Body of pancreas (tissue), 4 donors: ENCODE data around the gene COL24A1. TPM values are rescaled to one million over a fixed set of nuclear protein-coding genes. Genes with fewer than 3 reads are reported as not detected.
"Not testable (repeated sequence)": the region's sequence is repeated elsewhere in the genome, so short reads cannot be mapped to it uniquely, and the experiment has no call there.

Experiments used
- ATAC-seq: fragments of 150-250 bp; one replicate; pipeline ENCODE4 v1.9.1; 2016
- DNase-seq, 4 donors: peaks; one replicate each; pipeline ENCODE4 v3.0.0-alpha.2; 2019
- H3K27ac ChIP-seq, 4 donors: fragments of 200-600 bp; sonication (generic); 1 replicate in 3 of 4; 2 replicates in 1 of 4; pipeline versions ENCODE4 v1.5.1 to v1.6.1; 2016 to 2019; ENCODE audit warnings: mild to moderate bottlenecking in 1 of 4, mixed read lengths in 1 of 4, moderate library complexity in 1 of 4
- H3K27me3 ChIP-seq, 2 donors: fragments of 200-600 bp; sonication (generic); one replicate each; pipeline ENCODE4 v1.6.0; 2016; ENCODE audit warnings: mild to moderate bottlenecking in 1 of 2
- H3K36me3 ChIP-seq, 2 donors: fragments of 200-600 bp; sonication (generic); replicated peaks in 1 of 2; 2 replicates each; pipeline ENCODE4 v1.5.1; 2016; ENCODE audit warnings: low read depth in 2 of 2; ENCODE audit not compliant: insufficient read depth in 1 of 2
- H3K4me1 ChIP-seq: fragments of 200-600 bp; sonication (generic); one replicate; pipeline ENCODE4 v1.6.0; 2016
- H3K4me3 ChIP-seq, 2 donors: fragments of 200-600 bp; sonication (generic); 1 replicate in 1 of 2; 2 replicates in 1 of 2; pipeline ENCODE4 v1.5.1; 2016 to 2019
- H3K9me3 ChIP-seq, 3 donors: fragments of 200-600 bp; sonication (generic); 1 replicate in 2 of 3; 2 replicates in 1 of 3; pipeline ENCODE4 v1.5.1; 2016
- POLR2A ChIP-seq, 3 donors: fragments of 450-650 bp; IDR thresholded peaks; one replicate each; pipeline ENCODE4 v1.6.1; 2016; ENCODE audit warnings: antibody characterized with exemption in 3 of 3, mild to moderate bottlenecking in 2 of 3
- WGBS, 2 donors: methylation state at CpG; one replicate each; pipeline ENCODE4 v1.1.5; 2017; 5-methylcytosine and 5-hydroxymethylcytosine counted together
- intact Hi-C: fragments of 100-400 bp; cut with DNase I; formaldehyde crosslinking; loops from one replicate; pipeline ENCODE4 v1.15.1; 2023
- total RNA-seq, 2 donors: library from RNA; depleted of rRNA; stranded (reverse); fragments of >200 nt; gene quantifications; one replicate each; pipeline ENCODE4 v1.1.0, GENCODE V29; 2016
- TF ChIP-seq, protein P1 (sequence below), 7 experiments: fragments of 450-650 bp in 4 of 7; fragments of 200-600 bp in 3 of 7; sonication (generic) in 3 of 7; IDR thresholded peaks; one replicate each; pipeline ENCODE4 v1.5.1; 2016 to 2019; ENCODE audit warnings: antibody characterized with exemption in 7 of 7

The COL24A1 gene
- total RNA-seq, 2 donors from 2014 or later, result under 0.01 TPM; not detected in 1

- intact Hi-C loops, result no loop called here
- H3K4me1 ChIP-seq, result no peaks in the 10 kb centered on the region
- H3K27me3 ChIP-seq, result no peaks in the 10 kb centered on the region
- no peaks in the 10 kb centered on the region for H3K36me3 ChIP-seq
- no peak overlapping the region for H3K4me3 ChIP-seq
- ATAC-seq, result no peak
- no peak for TF ChIP-seq POLR2A (IDR thresholded peaks at IDR 0.05)
- TF ChIP-seq, protein P1, sequence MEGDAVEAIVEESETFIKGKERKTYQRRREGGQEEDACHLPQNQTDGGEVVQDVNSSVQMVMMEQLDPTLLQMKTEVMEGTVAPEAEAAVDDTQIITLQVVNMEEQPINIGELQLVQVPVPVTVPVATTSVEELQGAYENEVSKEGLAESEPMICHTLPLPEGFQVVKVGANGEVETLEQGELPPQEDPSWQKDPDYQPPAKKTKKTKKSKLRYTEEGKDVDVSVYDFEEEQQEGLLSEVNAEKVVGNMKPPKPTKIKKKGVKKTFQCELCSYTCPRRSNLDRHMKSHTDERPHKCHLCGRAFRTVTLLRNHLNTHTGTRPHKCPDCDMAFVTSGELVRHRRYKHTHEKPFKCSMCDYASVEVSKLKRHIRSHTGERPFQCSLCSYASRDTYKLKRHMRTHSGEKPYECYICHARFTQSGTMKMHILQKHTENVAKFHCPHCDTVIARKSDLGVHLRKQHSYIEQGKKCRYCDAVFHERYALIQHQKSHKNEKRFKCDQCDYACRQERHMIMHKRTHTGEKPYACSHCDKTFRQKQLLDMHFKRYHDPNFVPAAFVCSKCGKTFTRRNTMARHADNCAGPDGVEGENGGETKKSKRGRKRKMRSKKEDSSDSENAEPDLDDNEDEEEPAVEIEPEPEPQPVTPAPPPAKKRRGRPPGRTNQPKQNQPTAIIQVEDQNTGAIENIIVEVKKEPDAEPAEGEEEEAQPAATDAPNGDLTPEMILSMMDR (IDR thresholded peaks at IDR 0.05), result no peak
- whole genome bisulfite sequencing, 2 donors, result 49 to 65% methylated on average over 2 of the region's 2 CpGs
- no peak overlapping the region for H3K27ac ChIP-seq
- DNase-seq, result no peak
- no peaks in the 10 kb centered on the region for H3K9me3 ChIP-seq
These were observed 198.8 kb downstream of the COL24A1 start for GRCh38 chr1:85957760-85958159.

- H3K4me3 ChIP-seq, H3K9me3 ChIP-seq, ATAC-seq, H3K27ac ChIP-seq, H3K27me3 ChIP-seq, H3K36me3 ChIP-seq, intact Hi-C loops, H3K4me1 ChIP-seq, DNase-seq: not testable (repeated sequence)
- WGBS, 2 donors, result 82 to 87% methylated on average over 7 of the region's 7 CpGs
These were observed 201.4 kb downstream of the COL24A1 start for GRCh38 chr1:85955218-85955617.

DNA sequence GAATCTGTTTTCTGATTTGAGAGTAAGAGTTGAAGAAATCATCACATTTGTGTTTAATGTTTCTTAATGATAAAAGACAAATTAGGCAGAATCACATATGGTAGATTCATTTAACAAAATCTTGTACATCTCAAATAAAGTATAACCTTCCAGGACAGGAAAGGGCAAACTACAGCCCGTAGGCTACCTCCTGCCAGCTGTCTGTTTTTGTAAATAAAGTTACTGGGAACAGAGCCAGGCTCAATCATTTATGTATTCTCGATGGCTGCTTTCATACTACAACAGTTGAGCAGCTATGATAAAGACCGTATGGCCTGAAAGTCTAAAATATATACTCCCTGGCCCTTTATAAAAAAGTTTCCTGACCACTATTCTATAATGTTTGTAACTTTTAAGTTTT is 204.1 kb downstream of the COL24A1 start:
- Histone ChIP-seq H3K36me3 (no peaks in the 10 kb centered on the region), H3K4me3 (no peak overlapping the region), H3K9me3 (no peaks in the 10 kb centered on the region), H3K27me3 (no peaks in the 10 kb centered on the region), H3K27ac (no peak overlapping the region), H3K4me1 (no peaks in the 10 kb centered on the region)
- no peak for TF ChIP-seq POLR2A (IDR thresholded peaks at IDR 0.05)
- TF ChIP-seq, protein P1 (IDR thresholded peaks at IDR 0.05), result no peak
- DNase-seq, result peak in 1 of 4 donors; percentile 30
- intact Hi-C loops, result no loop called here
- 4 to 9% methylated on average over 3 of the region's 3 CpGs for WGBS, 2 donors
- no peak for ATAC-seq

GRCh38 chr1:85947186-85947585 is 209.4 kb downstream of the COL24A1 start:
- no peaks in the 10 kb centered on the region for H3K36me3 ChIP-seq
- no peak for DNase-seq
- no peak for ATAC-seq
- H3K27ac ChIP-seq, result no peak overlapping the region
- no peaks in the 10 kb centered on the region for H3K27me3 ChIP-seq
- WGBS, 2 donors, result 78 to 79% methylated on average over 2 of the region's 2 CpGs
- intact Hi-C loops, result no loop called here
- no peaks in the 10 kb centered on the region for H3K9me3 ChIP-seq
- no peak overlapping the region for H3K4me3 ChIP-seq
- H3K4me1 ChIP-seq, result no peaks in the 10 kb centered on the region
- TF ChIP-seq, protein P1 (IDR thresholded peaks at IDR 0.05), result no peak
- no peak for TF ChIP-seq POLR2A (IDR thresholded peaks at IDR 0.05)

GRCh38 chr1:85943945-85944344 is 212.6 kb downstream of the COL24A1 start:
- Histone ChIP-seq H3K36me3 (no peaks in the 10 kb centered on the region), H3K9me3 (no peaks in the 10 kb centered on the region), H3K4me1 (no peaks in the 10 kb centered on the region), H3K4me3 (no peak overlapping the region), H3K27ac (no peak overlapping the region), H3K27me3 (no peaks in the 10 kb centered on the region)
- intact Hi-C loops, result no loop called here
- DNase-seq (no peak), ATAC-seq (no peak)
- TF ChIP-seq, protein P1 (IDR thresholded peaks at IDR 0.05), result no peak
- no peak for TF ChIP-seq POLR2A (IDR thresholded peaks at IDR 0.05)
- WGBS, 2 donors, result 56 to 67% methylated on average over 1 of the region's 1 CpG
